22Rv1 (cell line): ENCODE measurements around the gene LRRC40.

Experiments
- ZFX ChIP-seq: fragments of 450-650 bp; IDR thresholded peaks from 2 replicates; pipeline ENCODE4 v1.6.1; 2017; ENCODE audit warnings: antibody characterized with exemption, borderline replicate concordance
- TF ChIP-seq, protein P1 (sequence below): fragments of 450-650 bp; IDR thresholded peaks from 2 replicates; pipeline ENCODE4 v1.5.1; 2017; ENCODE audit warnings: mild to moderate bottlenecking

DNA sequence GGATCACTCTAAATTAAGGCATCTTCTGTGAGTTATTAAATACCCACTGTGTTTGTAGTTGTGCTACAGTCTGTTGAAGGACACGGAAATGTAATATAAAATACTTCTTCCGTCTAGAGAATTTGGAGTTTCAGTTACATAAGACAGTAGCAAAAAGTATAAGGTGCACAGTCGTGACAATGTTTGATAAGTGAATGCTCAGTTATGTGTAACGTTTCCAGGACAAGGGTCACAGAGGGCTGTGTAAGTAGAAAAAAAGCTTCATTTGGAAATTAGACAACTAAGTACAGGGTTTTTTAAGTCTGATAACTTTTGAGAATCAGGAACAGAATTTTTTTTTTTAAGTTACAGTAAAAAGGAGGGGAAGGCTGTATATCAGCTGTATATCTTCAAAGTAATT, 43.4 kb upstream of the LRRC40 start:
- TF ChIP-seq, protein P1, sequence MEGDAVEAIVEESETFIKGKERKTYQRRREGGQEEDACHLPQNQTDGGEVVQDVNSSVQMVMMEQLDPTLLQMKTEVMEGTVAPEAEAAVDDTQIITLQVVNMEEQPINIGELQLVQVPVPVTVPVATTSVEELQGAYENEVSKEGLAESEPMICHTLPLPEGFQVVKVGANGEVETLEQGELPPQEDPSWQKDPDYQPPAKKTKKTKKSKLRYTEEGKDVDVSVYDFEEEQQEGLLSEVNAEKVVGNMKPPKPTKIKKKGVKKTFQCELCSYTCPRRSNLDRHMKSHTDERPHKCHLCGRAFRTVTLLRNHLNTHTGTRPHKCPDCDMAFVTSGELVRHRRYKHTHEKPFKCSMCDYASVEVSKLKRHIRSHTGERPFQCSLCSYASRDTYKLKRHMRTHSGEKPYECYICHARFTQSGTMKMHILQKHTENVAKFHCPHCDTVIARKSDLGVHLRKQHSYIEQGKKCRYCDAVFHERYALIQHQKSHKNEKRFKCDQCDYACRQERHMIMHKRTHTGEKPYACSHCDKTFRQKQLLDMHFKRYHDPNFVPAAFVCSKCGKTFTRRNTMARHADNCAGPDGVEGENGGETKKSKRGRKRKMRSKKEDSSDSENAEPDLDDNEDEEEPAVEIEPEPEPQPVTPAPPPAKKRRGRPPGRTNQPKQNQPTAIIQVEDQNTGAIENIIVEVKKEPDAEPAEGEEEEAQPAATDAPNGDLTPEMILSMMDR, result no peak
- no peak for TF ChIP-seq ZFX
